Stimulated activated CD4-positive, alpha-beta T cell treated with anti-CD3 and anti-CD28 coated beads, TNF-alpha, amount 100 ng/mL, for 1 hour (primary cell): Measurements from ENCODE around the gene GYG1.

Source experiments
- DNase-seq, 3 donors: peaks; one replicate each; pipeline ENCODE4 v3.0.0-alpha.2; 2020; ENCODE audit warnings: low read depth in 3 of 3, low spot score in 1 of 3

The GYG1 gene

GRCh38 chr3:149016669-149017541, 25.6 kb downstream of the GYG1 start:
- no peak for DNase-seq

- no peak for DNase-seq
Observed at GRCh38 chr3:149018247-149018646, 26.9 kb downstream of the GYG1 start.

GRCh38 chr3:149019580-149019979, 28.2 kb downstream of the GYG1 start:
- DNase-seq: no peak

GRCh38 chr3:149020196-149020838, 29.0 kb downstream of the GYG1 start:
- no peak for DNase-seq

GRCh38 chr3:149020839-149021252, 29.5 kb downstream of the GYG1 start:
- DNase-seq: peak in 1 of 3 donors; percentile 3

- no peak for DNase-seq
Observed at GRCh38 chr3:149021830-149022229, 30.5 kb downstream of the GYG1 start.

GRCh38 chr3:149023951-149024350, 32.6 kb downstream of the GYG1 start:
- no peak for DNase-seq

- DNase-seq: no peak
Observed at GRCh38 chr3:149026718-149027117, 35.4 kb downstream of the GYG1 start.

GRCh38 chr3:149031096-149031495, 39.8 kb downstream of the GYG1 start:
- DNase-seq: no peak

GRCh38 chr3:149037684-149038083, 46.3 kb downstream of the GYG1 start:
- no peak for DNase-seq

GRCh38 chr3:149038322-149038721, 47.0 kb downstream of the GYG1 start:
- no peak for DNase-seq

- DNase-seq: no peak
Observed at GRCh38 chr3:149042789-149043386, 51.5 kb downstream of the GYG1 start.

GRCh38 chr3:149044339-149045083, 53.2 kb downstream of the GYG1 start:
- DNase-seq: no peak

- no peak for DNase-seq
Observed at GRCh38 chr3:149055575-149055974, 64.2 kb downstream of the GYG1 start.

- no peak for DNase-seq
Observed at GRCh38 chr3:149058198-149058597, 66.9 kb downstream of the GYG1 start.

- no peak for DNase-seq
Observed at GRCh38 chr3:149058602-149059001, 67.3 kb downstream of the GYG1 start.

- DNase-seq: no peak
Observed at GRCh38 chr3:149061776-149062175, 70.4 kb downstream of the GYG1 start.

GRCh38 chr3:149067883-149068282, 76.5 kb downstream of the GYG1 start:
- DNase-seq: no peak
